Upper lobe of left lung (tissue), 6 donors: ENCODE data around the gene COPZ1. TPM values are rescaled to one million over a fixed set of nuclear protein-coding genes. Genes with fewer than 3 reads are reported as not detected.

Source experiments
- ATAC-seq, 2 donors: fragments of 200-7000 bp; cut with Tn5 transposase; one replicate each; pipeline ENCODE4 v1.9.1; 2022; ENCODE audit warnings: mild to moderate bottlenecking in 2 of 2, moderate library complexity in 2 of 2; ENCODE audit not compliant: low FRiP score in 2 of 2
- DNase-seq, 2 donors: peaks; one replicate each; pipeline ENCODE4 v3.0.0-alpha.2; 2019 to 2020
- H3K27ac ChIP-seq, 4 donors: fragments of 200-600 bp; sonication (generic); one replicate each; pipeline ENCODE4 v1.5.1; 2016 to 2019
- H3K27me3 ChIP-seq, 4 donors: fragments of 200-600 bp; sonication (generic); one replicate each; pipeline ENCODE4 v1.5.1; 2017 to 2019
- H3K36me3 ChIP-seq, 4 donors: fragments of 200-600 bp; sonication (generic); one replicate each; pipeline ENCODE4 v1.5.1; 2016 to 2019
- H3K4me1 ChIP-seq, 4 donors: fragments of 200-600 bp; sonication (generic); one replicate each; pipeline ENCODE4 v1.5.1; 2018 to 2019
- H3K4me3 ChIP-seq, 4 donors: fragments of 200-600 bp; sonication (generic); one replicate each; pipeline ENCODE4 v1.5.1; 2017 to 2019; ENCODE audit warnings: mild to moderate bottlenecking in 2 of 4, moderate library complexity in 1 of 4
- H3K9me3 ChIP-seq, 4 donors: fragments of 200-600 bp; sonication (generic); one replicate each; pipeline ENCODE4 v1.5.1; 2018 to 2019
- EP300 ChIP-seq, 4 donors: sonication (generic); formaldehyde crosslinking; IDR thresholded peaks; one replicate each; pipeline ENCODE4 v1.5.1; 2017; ENCODE audit warnings: antibody characterized with exemption in 4 of 4, control low read depth in 2 of 4
- POLR2A ChIP-seq, 4 donors: fragments of 450-650 bp; IDR thresholded peaks; one replicate each; pipeline ENCODE4 v1.5.1; 2016 to 2017; ENCODE audit warnings: antibody characterized with exemption in 4 of 4, mild to moderate bottlenecking in 2 of 4
- POLR2AphosphoS5 ChIP-seq, 2 donors: sonication (generic); formaldehyde crosslinking; IDR thresholded peaks; one replicate each; pipeline ENCODE4 v1.5.1; 2017; ENCODE audit warnings: antibody characterized with exemption in 2 of 2
- WGBS, 2 donors: methylation state at CpG; one replicate each; pipeline ENCODE4 v1.1.5; 2017 to 2018; 5-methylcytosine and 5-hydroxymethylcytosine counted together
- total RNA-seq, 6 donors: library from RNA; depleted of rRNA in 4 of 6; stranded (reverse); fragments of >200 nt in 4 of 6; gene quantifications; one replicate each; pipeline versions ENCODE4 v1.1.0 to v1.2.1, GENCODE V29; 2016 to 2021
- TF ChIP-seq, protein P1 (sequence below), 6 experiments: fragments of 450-650 bp in 4 of 6; fragments of 200-600 bp in 2 of 6; sonication (generic) in 2 of 6; IDR thresholded peaks; one replicate each; pipeline ENCODE4 v1.5.1; 2016 to 2019; ENCODE audit warnings: antibody characterized with exemption in 6 of 6
- donor health status: DM: no; HTN: no; CAD: no; lungs with moderate emphysema.
- donor health status: DM: no; HTN: yes; CAD: no; lungs with severe emphysema.

The COPZ1 gene
- total RNA-seq, 6 donors from 2014 or later: 55.5 to 132 (median 96.7) TPM

DNA sequence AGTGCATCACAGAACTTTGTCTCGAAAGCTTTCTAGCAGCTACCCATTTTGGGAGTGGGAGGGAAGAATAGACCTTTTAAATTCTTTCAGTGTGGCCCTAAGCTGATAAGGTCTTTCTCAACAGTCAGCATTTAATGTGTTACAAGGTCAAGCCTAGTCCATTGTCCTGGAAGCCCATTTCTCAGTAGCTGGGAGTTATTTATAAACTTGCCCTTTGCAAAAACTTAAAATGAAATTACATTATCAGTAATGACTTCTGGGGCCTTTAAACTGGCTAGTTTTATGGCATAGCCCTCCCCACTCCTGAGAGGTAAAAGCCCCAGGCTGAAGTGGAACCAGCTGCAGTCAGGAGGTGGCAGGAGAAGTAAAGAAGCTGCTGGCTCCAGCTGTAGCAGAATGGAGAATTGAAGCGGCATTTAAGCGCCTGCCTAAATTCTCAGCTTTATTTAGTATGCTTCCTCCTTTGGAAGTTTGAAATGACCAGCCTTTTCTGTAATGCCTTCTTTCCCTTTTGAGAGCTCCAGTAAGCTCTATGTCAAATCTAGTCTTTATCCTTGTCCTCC, 12.4 kb downstream of the COPZ1 start:
- Histone ChIP-seq H3K9me3 (no peaks in the 10 kb centered on the region), H3K36me3 (peaks cover 6 to 19% (median 16%) of the 10 kb centered on the region in 4 donors), H3K4me3 (no peak overlapping the region), H3K27me3 (no peaks in the 10 kb centered on the region), H3K4me1 (peaks cover 17 to 62% (median 30%) of the 10 kb centered on the region in 4 donors), H3K27ac (peak overlapping the region in 2 of 4 donors; percentile 48 to 52)
- DNase-seq: peak in 1 of 2 donors; percentile 56
- peak in 1 of 2 donors; percentile 55 for ATAC-seq
- 46 to 58% methylated on average over 3 of the region's 3 CpGs for WGBS, 2 donors
- TF ChIP-seq POLR2AphosphoS5 (IDR thresholded peaks at IDR 0.05) (peak in 1 of 2 donors; percentile 13), EP300 (IDR thresholded peaks at IDR 0.05) (no peak)
- TF ChIP-seq, protein P1, sequence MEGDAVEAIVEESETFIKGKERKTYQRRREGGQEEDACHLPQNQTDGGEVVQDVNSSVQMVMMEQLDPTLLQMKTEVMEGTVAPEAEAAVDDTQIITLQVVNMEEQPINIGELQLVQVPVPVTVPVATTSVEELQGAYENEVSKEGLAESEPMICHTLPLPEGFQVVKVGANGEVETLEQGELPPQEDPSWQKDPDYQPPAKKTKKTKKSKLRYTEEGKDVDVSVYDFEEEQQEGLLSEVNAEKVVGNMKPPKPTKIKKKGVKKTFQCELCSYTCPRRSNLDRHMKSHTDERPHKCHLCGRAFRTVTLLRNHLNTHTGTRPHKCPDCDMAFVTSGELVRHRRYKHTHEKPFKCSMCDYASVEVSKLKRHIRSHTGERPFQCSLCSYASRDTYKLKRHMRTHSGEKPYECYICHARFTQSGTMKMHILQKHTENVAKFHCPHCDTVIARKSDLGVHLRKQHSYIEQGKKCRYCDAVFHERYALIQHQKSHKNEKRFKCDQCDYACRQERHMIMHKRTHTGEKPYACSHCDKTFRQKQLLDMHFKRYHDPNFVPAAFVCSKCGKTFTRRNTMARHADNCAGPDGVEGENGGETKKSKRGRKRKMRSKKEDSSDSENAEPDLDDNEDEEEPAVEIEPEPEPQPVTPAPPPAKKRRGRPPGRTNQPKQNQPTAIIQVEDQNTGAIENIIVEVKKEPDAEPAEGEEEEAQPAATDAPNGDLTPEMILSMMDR (IDR thresholded peaks at IDR 0.05): peak in 1 of 6 experiments; percentile 9

DNA sequence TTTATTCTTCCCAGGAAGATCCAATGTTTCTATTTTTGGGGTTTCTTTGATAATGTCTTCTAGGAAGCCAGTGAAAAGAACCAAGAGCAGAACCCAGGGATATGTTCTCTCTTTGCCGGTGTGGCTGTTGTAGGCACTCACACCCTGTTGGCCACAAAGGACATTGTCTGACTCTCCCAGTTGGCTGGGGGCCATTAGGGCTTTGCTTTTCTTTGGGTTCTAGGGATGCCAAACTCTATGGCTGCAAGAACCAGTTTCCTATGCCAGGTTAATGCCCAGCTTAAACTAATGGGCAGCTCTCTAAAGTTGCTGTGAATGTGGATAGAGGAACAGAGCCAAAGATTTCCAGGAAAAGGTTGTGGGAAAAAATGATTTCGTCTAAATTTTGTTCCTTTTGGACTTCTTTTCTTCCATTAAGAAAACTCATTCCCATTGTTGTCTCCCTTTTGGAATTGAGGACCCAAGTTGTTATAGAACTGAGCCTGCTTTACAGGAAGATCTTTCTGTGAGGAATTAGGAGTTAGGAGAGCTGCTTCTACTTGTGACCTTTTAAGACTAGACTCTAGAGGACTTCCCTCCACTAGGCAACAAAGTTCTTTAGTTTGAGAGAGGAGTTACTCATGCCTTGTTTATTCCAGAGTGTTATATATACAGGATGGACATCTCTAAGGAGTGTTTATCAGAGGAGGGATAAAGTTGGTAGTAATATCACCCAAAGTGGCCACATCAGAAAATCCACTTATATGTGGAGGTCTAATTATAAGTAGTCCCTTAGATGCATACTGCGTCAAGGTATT, 13.1 kb downstream of the COPZ1 start:
- ATAC-seq: peak in 1 of 2 donors; percentile 52
- no peaks in the 10 kb centered on the region for H3K27me3 ChIP-seq

DNA sequence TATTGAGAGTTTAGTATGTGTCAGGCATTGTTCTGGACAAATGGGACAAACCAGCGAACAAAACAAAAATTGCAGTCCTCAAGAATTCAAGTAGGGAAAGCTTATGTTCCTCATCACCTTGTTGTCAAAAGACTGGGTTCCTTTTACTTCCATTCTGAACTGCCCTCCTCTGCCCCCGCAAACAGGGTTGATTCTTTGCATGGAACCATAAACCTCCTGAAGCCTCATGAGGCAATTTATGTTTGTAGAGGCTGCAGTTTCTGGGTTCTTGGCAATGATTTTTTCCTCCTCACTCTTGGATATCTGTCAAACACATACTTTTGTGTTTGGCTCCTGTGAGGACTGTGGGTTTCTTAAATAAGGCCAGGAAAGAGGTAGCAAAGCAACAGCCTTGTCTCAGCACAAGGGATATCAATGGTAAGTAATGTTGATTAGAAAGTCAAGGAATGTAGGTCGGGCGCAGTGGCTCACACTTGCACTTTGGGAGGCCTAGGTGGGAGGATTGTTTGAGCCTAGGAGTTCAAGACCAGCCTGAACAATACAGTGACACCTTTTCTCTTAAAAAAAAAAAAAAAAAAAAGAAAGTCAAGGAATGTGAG, 13.9 kb downstream of the COPZ1 start:
- Histone ChIP-seq H3K27me3 (no peaks in the 10 kb centered on the region), H3K36me3 (peaks cover 19 to 33% (median 30%) of the 10 kb centered on the region in 4 donors), H3K9me3 (no peaks in the 10 kb centered on the region), H3K4me1 (peaks cover 17 to 48% (median 30%) of the 10 kb centered on the region in 4 donors), H3K4me3 (no peak overlapping the region), H3K27ac (peak overlapping the region in 1 of 4 donors; percentile 1)
- TF ChIP-seq EP300 (IDR thresholded peaks at IDR 0.05): no peak
- TF ChIP-seq POLR2AphosphoS5 (IDR thresholded peaks at IDR 0.05): no peak
- no peak for TF ChIP-seq POLR2A (IDR thresholded peaks at IDR 0.05)
- TF ChIP-seq, protein P1 (IDR thresholded peaks at IDR 0.05): no peak
- 60 to 75% methylated on average over 4 of the region's 4 CpGs for WGBS, 2 donors
- ATAC-seq (no peak), DNase-seq (no peak)

More for the DNA sequence above, 13.1 kb downstream of the COPZ1 start:
- no peak for DNase-seq
- WGBS, 2 donors: 47 to 59% methylated on average over 3 of the region's 3 CpGs
- TF ChIP-seq EP300 (IDR thresholded peaks at IDR 0.05) (no peak), POLR2AphosphoS5 (IDR thresholded peaks at IDR 0.05) (no peak), POLR2A (IDR thresholded peaks at IDR 0.05) (no peak)
- TF ChIP-seq, protein P1 (IDR thresholded peaks at IDR 0.05): no peak
- Histone ChIP-seq H3K4me3 (no peak overlapping the region), H3K9me3 (no peaks in the 10 kb centered on the region), H3K27ac (peak overlapping the region in 3 of 4 donors; percentile 23 to 52 (median 48)), H3K36me3 (peaks cover 13 to 26% (median 23%) of the 10 kb centered on the region in 4 donors), H3K4me1 (peaks cover 17 to 55% (median 30%) of the 10 kb centered on the region in 4 donors)

DNA sequence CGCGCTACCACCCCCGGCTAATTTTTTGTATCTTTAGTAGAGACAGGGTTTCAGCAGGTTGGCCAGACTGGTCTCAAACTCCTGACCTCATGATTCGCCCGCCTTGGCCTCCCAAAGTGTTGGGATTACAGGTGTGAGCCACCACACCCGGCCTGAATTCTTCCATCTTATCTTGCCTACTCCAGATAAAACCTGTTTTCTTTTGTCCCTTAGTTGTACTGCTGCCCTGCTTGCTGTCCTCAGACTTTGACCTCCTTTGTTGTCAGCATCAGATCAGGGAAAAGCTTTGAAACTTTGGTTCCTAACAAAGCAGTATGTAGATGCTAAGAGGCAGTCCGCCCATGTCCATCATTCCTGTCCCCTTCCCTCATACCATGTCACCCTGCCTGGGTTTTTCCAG, 15.9 kb downstream of the COPZ1 start:
- Histone ChIP-seq H3K4me1 (peaks cover 13 to 35% (median 24%) of the 10 kb centered on the region in 4 donors), H3K9me3 (no peaks in the 10 kb centered on the region), H3K27me3 (no peaks in the 10 kb centered on the region), H3K4me3 (no peak overlapping the region), H3K27ac (no peak overlapping the region), H3K36me3 (peaks cover 23 to 54% (median 49%) of the 10 kb centered on the region in 4 donors)
- ATAC-seq: no peak
- WGBS, 2 donors: 93% methylated on average over 7 of the region's 7 CpGs
- TF ChIP-seq, protein P1 (IDR thresholded peaks at IDR 0.05): no peak
- no peak for TF ChIP-seq POLR2A (IDR thresholded peaks at IDR 0.05)
- TF ChIP-seq POLR2AphosphoS5 (IDR thresholded peaks at IDR 0.05): no peak
- TF ChIP-seq EP300 (IDR thresholded peaks at IDR 0.05): no peak
- DNase-seq: no peak
